ENCODE results near the gene SLC39A3.
A peak's percentile ranks its signal among the peaks of the same experiment; 100 is the strongest.

SLC39A3 gene

DNA sequence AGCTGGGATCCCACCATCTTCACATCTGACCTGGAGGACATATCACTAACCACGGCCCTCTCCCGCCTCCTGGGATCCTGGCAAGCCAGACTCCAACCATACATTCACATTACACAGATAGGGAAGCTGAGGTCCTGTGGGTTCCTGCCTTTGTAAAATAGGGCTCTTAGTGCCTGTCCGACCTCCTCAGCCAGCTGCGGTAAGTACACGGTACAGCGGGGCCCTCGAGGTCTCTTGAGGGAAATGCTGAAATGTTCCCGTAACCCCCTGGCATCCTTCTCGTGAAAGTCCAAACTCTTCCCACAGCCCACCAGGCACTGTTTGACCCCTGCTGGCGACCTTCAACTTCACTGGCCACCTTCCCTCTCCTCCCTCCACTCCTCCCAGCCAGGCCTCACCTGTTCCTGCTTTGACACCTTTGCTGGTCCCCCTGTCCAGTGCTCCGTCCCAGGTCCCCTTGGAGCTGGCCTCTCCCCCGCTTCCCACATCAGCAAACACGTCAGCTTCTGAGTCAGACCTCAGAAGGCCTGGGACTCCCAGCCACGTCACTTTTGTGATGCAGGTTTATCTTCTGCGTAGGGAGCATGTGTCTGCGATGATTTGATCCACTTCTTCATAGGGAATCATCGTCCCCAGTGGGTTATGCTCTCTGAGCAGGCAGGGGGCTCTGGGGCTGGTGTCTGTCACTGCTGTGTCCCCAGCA is 28.5 kb downstream of the SLC39A3 start:
- no peak for DNase-seq (ENCODE audit: extremely low read depth in 1 of 2, low read depth in 1 of 2)

- no peak for DNase-seq (ENCODE audit: extremely low read depth in 1 of 2, low read depth in 1 of 2)
Observed at GRCh38 chr19:2706251-2706650, 33.6 kb downstream of the SLC39A3 start.

DNA sequence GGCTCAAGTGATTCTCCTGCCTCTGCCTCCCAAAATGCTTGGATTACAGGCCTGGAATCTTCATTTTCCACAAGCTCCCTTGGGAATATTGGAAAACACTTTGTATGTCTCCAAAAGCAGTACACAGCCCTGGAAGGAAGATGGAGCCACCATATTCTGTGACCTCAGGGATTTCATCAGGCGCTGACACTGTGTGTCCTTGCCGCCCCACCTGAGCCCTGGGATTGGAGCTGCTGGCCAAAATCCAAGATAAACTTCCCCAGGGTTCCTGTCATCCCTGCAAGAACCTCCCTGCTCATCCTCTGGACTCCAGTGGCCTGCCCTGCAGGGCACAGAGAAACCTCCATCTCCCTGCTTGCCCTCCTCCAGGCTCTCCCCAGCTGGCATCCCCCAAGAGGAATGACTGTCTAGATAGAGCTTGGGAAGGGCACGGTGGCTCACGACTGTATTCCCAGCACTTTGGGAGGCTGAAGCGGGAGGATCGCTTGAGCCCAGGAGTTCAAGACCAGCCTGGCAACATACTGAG is 36.1 kb downstream of the SLC39A3 start:
- DNase-seq (ENCODE audit: extremely low read depth in 1 of 2, low read depth in 1 of 2), result no peak

DNA sequence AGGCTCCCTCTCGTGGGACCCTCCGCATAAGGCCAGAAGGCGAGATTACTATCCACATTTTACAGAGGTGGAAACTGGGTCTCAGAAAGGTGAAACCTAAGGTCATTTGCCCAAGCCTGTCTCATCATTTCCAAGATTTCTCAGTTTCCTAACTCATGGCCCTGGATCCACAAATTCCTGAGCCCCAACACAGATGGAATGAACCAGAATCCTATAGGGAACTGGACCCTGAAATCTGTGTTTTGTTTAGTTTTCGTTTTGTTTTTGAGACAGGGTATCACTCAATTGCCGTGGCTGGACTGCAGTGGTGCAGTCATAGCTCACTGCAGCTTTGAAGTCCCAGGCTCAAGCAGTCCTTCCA is 36.8 kb downstream of the SLC39A3 start:
- no peak for DNase-seq (ENCODE audit: extremely low read depth in 1 of 2, low read depth in 1 of 2)

- peak; percentile 86 to 90 for DNase-seq (ENCODE audit: extremely low read depth in 1 of 2, low read depth in 1 of 2)
Observed at GRCh38 chr19:2702170-2703076, 37.4 kb downstream of the SLC39A3 start, which contains the start of gene GNG7. GNG7 (minus strand) TSS chr19:2702694; CDS start chr19:2520688, 182,006 bp downstream.

DNA sequence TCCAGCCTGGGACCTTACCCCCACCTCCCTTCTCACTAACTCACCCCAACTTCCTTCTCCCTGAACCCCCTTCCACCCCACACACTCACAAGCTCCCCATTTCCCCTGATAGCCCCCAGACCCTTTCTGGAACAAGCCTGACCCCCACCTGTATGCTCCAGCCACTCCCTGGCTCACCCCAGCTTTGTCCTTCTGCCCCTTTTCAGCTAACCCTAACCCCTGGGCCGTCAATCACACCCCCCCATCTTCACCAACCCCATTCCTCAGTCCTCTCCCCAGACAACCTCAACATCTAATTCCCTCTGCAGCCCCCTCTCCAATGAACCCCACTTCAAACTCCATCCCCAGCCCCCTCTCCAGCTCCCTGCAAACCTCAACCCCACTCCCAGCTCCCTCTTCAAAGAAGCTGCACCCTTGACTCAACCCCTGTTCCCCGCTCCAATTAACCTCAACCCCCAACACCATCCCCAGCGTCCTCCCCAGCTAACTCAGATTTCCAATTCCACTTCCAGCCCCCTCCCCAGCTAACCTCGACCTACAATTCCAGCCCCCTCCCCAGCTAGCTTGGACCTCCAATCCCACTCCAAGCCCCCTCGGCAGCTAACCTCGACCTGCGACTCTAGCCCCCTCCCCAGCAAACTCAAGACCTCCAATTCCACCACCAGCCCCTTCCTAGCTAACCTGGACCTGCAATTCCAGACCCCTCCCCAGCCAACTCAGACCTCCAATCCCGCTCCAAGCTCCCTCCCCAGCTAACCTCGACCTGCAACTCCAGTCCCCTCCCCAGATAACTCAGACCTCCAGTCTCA is 38.3 kb downstream of the SLC39A3 start:
- DNase-seq (ENCODE audit: extremely low read depth in 1 of 2, low read depth in 1 of 2), result no peak

DNA sequence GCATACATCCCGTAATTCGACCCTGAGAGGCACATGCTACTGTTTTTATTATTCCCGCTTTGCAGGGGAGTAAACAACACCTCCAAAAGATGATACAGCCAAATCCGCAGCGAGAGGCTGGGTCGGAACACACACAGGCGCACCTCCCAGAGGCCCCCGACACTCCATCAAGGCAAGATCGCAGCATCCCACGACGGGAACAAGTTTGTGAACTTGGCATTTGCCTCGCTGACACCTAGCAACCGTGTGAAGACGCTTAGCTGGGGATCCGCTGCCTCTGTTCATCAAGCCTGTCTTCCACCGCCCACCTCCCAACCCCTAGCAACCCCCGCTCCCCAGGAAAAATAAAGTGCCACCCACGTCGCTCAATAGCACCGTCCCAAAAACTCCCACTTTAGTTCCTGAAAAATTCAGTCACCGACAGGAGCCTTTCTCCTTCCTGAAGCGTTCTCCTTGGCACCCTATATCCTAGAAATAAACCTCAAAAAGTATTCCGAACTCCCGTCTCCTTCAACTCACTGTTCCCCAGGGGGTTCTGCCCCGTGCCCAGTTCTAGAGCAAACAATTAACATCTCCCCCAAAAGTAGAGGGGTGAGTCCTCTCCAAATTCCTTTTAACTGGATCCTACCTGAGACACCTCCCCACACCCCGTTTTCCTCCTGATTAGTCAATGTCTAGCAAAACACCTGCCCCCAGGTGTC is 39.0 kb downstream of the SLC39A3 start:
- DNase-seq (ENCODE audit: extremely low read depth in 1 of 2, low read depth in 1 of 2), result no peak

- no peak for DNase-seq (ENCODE audit: extremely low read depth in 1 of 2, low read depth in 1 of 2)
Observed at GRCh38 chr19:2699413-2700140, 40.2 kb downstream of the SLC39A3 start.

- DNase-seq (ENCODE audit: extremely low read depth in 1 of 2, low read depth in 1 of 2), result no peak
Observed at GRCh38 chr19:2694196-2694595, 45.6 kb downstream of the SLC39A3 start.

DNA sequence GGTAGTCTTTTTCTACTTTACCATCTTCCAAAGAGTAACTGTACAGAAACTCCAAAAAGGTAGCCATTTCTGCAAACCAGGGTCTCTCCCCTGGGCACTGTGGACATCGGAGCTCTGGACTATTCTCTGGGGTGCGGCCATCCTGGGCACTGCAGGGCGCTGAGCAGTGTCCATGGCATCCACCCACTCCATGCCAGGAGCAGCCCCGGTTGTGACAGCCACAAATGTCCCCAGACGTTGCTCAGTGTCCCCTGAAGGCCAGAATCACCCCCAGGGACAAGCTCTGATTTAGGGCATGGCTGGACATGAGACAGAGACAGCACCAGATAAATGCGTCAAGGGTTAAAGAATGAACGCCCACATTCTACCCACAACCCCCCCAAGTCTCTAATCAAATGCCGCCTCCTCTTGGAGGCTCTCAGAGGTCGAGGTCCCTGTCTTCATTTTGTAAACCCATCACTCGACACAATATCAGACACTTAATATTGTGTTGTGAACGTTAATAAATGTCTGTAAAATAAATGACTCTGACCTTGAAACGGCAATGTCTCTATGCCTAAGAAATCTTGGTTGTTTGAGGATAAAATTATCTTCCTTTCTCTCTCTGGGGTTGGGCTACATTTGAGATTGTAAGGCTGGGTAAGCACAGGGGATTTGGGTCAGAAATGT is 46.2 kb downstream of the SLC39A3 start:
- no peak for DNase-seq (ENCODE audit: extremely low read depth in 1 of 2, low read depth in 1 of 2)

DNA sequence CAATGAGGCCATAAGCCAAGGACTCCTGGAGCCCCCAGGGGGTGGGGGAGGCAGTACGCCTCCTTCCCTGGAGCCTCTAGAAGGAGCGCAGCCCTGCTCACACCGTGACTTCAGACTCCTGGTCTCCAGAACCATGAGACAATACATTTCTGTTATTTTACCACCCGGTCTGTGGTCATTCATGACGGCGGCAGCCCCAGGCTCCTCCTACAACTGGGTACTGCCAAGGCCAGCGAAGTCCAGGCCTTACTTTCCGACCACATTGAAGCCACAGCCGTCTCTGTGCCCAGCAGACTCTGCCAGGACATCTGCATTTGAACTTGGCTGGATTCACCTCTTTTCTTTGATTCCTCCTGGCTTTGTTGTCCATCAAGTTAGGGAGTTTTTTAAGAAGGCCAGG is 47.9 kb downstream of the SLC39A3 start:
- no peak for DNase-seq (ENCODE audit: extremely low read depth in 1 of 2, low read depth in 1 of 2)

- no peak for DNase-seq (ENCODE audit: extremely low read depth in 1 of 2, low read depth in 1 of 2)
Observed at GRCh38 chr19:2690856-2691255, 49.0 kb downstream of the SLC39A3 start.

DNA sequence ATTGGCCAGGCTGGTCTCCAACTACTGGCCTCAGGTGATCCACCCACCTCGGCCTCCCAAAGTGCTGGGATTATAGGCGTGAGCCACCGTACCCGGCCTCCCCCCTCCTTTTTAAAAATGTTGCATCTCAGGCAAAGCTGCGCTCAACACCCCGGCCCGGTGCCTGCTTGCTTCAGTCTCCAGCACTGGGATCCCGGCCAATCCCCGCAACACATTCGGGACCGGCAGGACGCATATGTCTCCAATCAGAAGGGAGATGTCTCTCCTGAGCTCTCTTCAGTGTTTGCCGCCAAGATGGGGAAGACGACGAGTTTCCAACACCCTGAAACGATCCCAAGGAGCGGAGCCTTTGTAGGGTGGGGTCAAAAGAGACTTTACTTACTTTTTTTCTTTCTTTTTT is 53.5 kb downstream of the SLC39A3 start:
- DNase-seq (ENCODE audit: extremely low read depth in 1 of 2, low read depth in 1 of 2), result no peak

DNA sequence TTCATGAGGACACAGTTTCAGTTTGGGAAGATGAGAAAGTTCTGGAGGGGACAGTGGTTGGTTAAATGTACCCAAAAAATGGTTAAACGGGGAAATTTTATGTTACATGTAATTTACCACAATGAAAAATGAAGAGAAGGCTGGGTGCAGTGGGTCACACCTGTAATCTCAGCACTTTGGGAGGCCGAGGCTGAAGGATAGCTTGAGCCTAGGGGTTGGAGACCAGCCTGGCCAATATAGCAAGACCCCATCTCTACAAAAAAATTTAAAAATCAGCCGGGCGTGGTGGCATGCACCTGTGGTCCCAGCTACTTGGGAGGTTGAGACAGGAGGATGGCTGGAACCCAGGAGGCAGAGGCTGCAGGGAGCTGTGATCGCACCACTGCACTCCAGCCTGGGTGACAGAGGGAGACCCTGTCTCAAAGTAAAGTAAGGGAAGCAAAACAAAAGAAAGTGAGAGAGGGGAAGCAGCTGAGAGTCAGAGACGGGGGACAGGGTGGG is 54.6 kb downstream of the SLC39A3 start:
- no peak for DNase-seq (ENCODE audit: extremely low read depth in 1 of 2, low read depth in 1 of 2)

DNA sequence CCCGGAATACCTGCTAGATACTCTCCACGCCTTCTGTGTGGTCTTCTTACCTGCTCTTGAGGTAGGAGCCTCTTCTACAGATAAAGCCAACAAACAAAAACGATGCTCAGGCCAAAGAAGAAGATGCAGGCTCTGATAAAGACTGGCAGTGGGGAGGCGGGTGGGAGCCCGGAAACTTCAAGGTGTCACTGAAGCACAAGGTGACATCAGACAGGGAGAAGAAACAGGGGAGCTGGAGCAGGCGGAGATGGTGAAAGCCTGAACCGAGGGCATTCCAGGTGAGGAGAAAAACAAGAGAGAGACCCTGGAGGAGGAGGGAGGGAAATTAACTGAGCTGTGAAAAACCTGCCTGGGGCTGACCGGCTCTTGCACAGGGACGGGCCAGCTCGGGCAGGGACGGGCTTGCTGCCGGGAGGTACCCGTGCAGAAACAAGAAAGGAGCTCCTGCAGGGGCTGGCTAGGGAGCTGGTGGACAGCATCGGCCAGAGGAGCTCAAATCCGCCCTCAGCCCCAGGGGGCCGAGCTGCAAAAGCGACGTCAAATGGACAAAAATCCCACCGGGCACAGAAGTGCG is 56.3 kb downstream of the SLC39A3 start:
- no peak for DNase-seq (ENCODE audit: extremely low read depth in 1 of 2, low read depth in 1 of 2)

Data from stimulated activated CD8-positive, alpha-beta memory T cell treated with anti-CD3 and anti-CD28 coated beads, Interleukin-7, amount 100 ng/mL, for 48 hours (primary cell).